LHCN-M2 (cell line): ENCODE data around the gene C16orf46. TPM values are rescaled to one million over a fixed set of nuclear protein-coding genes. Genes with fewer than 3 reads are reported as not detected.
"Not testable (repeated sequence)": the region's sequence is repeated elsewhere in the genome, so short reads cannot be mapped to it uniquely, and the experiment has no call there.

Source experiments
- DNase-seq: peaks from one replicate; pipeline ENCODE4 v3.0.0-alpha.2; 2012; ENCODE audit warnings: low read depth
- polyA plus RNA-seq: library from polyadenylated mRNA; unstranded; fragments of >200 nt; gene quantifications from one replicate; pipeline ENCODE4 v1.2.1, GENCODE V29; 2012; ENCODE audit warnings: missing spikeins
- total RNA-seq: library from RNA; depleted of rRNA; stranded (reverse); fragments of >200 nt; gene quantifications from 2 replicates; pipeline ENCODE4 v1.2.3, GENCODE V29; 2014; rRNA removed

C16orf46 gene
- total RNA-seq, result 0.58 and 0.63 TPM in 2 replicates
- polyA plus RNA-seq, result 0.06 TPM

- DNase-seq, result peak; percentile 92
Measured at GRCh38 chr16:81077076-81077940, at the start of gene C16orf46. Gene C16orf46 (minus strand): TSS chr16:81077238. CDS start chr16:81063955, 13,283 bp downstream.

DNA sequence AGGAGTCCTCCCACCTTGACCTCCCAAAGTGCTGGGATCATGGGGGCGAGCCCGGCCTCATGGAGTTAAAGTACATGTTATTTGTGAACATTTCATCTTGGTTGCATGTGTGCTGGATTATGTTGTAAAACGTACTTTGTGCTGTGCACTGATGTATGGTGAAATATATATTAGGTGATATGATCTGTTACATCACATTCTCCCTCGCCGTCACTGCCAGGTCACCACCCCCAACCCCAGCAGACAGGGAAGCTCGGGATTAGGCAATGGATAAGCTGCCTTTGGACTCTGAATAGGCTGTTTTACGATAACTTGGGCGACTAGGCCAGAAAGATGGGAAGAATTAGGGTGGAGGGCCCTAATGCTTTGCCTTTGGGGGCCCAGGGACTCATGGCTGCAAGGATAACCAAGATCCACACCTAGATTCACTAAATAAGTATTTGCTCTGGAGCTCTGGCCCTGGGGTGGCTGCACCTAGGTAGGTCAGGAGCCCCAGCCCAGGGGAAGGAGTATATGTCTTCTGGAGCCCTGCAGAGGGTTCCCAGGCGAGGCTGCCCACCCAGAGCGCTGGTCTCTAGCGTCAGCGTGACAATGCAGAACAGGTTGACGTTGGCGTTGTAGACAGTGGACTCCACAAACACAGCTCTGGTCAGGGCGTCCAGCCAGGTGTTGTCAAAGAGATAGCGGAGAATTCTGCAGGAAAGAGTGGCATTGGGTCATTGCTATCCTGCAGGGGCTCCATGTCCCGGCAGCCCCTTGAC, 46.2 kb upstream of the C16orf46 start:
- no peak for DNase-seq

- no peak for DNase-seq
Measured at GRCh38 chr16:81121474-81121990, 44.5 kb upstream of the C16orf46 start.

- DNase-seq, result no peak
Measured at GRCh38 chr16:81117436-81117835, 40.4 kb upstream of the C16orf46 start.

DNA sequence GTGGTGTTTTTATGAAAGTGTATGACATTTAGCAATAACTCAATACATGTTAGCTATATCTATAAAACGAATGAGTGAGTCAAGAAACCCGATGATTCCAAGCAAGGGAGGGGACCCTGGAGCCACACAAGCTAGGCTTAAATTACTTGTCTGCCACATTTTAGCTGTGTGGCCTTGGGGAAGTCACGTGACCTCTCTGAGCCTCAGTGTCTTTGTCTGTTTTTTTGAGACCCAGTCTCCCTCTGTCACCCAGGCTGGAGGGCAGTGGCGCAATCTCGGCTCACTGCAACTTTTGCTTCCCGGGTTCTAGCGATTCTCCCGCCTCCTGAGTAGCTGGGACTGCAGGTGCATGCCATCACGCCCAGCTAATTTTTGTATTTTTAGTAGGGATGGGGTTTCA, 39.2 kb upstream of the C16orf46 start:
- no peak for DNase-seq

- DNase-seq, result no peak
Measured at GRCh38 chr16:81112453-81112852, 35.4 kb upstream of the C16orf46 start.

- DNase-seq, result not testable (repeated sequence)
Measured at GRCh38 chr16:81109274-81109673, 32.2 kb upstream of the C16orf46 start.

DNA sequence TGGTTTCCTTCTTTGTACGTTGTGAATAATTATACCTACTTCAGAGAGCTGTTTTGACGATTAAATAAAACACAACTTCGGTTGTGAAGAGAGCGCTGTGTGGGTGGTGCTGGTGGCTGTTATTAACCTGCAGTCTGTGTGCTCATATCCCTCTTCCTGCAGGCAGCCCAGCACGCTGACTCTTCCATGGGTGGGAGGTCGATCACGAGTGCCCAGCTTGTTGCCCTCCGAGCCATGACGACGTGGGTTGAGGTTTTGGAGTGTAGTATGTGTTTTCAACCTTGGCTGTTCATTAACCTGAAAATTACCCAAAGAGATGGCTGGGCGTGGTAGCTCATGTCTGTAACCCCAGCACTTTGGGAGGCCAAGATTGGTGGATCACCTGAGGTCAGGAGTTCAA, 30.5 kb upstream of the C16orf46 start:
- no peak for DNase-seq

DNA sequence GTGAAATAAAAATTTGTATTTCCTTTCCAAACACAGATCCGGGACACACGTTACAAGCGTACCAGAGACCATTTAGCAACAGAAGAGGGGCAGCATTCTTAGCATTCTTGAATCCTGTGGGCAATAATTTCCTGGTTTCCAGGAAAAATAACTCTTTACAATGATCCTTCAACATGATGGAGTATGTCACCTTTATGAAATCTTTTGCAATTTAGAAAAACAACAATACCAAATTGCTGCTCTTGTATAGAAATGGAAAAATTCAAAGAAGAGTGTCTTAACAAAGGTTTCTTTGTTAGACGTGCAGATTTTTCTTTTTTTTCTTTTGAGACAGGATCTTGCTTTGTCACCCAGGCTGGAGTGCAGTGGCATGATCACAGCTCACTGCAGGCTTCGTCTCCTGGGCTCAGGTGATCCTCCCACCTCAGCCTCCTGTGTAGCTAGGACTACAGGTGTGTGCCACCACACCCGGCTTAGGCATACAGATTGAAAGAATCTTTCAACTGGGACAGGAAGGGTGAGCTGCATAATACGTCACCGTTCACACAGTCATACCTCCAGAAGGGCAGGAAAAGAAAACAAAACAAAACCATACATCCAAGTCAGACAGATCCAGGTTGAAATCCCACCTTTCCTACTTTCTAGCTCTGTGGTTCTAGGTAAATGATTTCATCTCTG, 29.9 kb upstream of the C16orf46 start:
- DNase-seq, result no peak

DNA sequence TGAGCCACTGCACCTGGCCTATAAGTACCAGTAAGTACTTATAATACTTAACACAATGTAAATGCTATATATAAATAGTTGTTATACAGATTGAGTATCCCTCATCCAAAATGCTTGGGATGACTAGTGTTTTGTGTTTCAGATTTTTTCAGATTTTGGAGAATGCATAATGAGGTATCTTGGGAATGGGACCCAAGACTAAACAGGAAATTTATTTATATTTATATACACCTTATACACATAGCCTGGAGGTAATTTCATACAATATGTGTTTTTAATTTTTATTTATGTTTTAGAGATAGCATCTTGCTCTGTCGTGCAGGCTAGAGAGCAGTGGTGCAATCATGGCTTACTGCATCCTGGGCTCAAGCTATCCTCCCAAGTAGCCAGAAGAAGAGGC, 28.9 kb upstream of the C16orf46 start:
- no peak for DNase-seq

- no peak for DNase-seq
Measured at GRCh38 chr16:81101702-81102101, 24.7 kb upstream of the C16orf46 start.

GRCh38 chr16:81099958-81100357, 22.9 kb upstream of the C16orf46 start:
- no peak for DNase-seq

- no peak for DNase-seq
Measured at GRCh38 chr16:81097230-81097629, 20.2 kb upstream of the C16orf46 start.

DNA sequence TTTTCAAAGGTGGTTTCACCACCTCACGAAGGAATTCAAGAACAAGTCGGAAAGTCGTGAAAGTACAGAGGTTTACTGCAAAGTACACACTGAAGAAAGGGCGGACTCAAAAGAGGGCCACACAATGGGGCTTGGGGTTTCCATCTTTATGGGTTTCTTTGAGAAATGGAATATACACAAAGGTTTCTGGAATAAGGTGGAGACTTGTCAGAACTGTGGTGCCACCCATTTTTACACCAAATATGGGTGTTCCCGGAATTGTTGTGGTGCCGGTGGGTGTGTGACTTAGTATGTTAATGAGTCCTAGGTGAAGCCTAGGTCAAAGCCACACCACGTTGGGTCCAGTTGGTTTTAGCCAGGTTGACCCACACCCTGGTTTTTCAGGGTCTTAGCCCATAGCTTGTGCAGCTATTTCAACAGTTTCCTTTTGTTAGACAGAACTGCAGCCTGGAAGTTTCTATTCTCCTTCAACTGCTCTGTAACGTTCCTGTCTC, 19.7 kb upstream of the C16orf46 start:
- DNase-seq, result no peak

DNA sequence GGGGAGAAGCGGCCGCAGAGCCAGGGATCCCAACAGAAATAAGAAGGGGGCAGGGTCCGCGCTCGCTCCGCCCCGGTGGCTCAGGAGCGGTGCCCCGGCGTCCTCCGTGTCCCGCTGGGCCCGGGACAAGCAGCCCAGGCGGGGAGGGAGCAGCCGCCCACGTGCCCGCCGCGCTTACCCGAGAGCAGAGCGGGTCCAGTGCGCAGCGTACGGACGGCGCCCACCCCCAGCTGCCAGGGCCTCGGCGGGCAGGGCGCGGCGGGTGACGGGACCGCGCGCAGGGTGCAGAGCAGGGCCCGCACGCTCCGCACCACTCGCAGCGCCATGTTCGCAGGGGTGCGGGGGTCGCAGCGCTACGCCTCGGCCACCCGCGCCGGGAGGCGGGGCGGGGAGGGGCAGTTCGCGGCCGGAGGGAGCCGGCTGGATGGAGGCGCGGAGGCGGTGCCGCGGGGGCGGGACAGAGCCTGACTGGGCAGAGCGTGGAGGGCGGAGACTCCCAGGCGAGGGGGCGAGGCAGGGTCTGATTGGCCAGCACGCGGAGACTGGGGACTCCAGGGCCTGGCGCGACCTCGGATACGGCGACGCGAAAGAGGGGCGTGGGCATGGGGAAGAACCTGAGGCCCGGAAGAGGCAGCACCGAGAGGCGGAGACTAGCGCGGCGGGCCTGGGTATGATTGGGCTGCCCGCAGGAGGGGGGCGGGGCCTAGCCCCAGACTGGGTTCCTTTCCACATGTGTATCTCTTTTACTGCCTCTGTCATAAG, 19.1 kb upstream of the C16orf46 start, which contains the start of gene GCSH:
GCSH (minus strand) TSS at position 443 of the 762 bp plus-strand sequence; CDS start at position 326, 117 bp downstream.
- peak; percentile 97 for DNase-seq

DNA sequence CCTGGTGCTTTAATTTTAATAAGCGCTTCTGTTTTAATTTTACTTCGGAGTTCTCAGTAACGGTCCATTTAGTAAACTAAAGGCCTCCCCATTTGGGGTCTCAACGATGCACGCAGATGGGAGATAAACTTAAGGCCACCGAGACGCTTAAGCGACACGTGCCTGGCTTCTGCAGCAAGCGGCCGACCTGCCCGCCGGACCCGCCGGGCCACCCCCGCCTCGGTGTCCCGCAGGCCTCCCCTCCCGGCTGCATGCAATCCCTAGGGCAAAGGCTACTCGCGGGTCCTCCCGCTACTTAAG, 18.6 kb upstream of the C16orf46 start:
- DNase-seq, result no peak

DNA sequence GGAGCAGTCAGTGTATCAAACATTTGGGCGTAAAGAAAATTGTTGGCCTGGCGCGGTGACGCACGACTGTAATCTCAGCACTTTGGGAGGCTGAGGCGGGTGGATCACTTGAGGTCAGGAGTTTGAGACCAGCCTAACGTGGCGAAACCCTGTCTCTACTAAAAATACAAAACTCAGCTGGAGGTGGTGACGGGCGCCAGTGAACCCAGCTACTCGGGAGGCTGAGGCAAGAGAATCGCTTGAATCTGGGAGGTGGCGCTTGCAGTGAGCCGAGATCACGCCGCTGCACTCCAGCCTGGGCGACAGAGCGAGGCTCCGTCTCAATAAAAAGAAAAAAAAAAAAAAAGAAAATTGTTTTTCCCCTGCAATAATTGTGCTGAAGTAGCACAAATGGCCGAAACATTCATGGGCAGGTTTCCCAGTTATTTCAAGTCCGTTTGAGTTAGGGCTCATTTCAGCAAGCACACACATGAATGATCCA, 17.8 kb upstream of the C16orf46 start:
- DNase-seq, result peak; percentile 1

- DNase-seq, result no peak
Measured at GRCh38 chr16:81088836-81089235, 11.8 kb upstream of the C16orf46 start.

- DNase-seq, result no peak
Measured at GRCh38 chr16:81081014-81081413, 4.0 kb upstream of the C16orf46 start.

- no peak for DNase-seq
Measured at GRCh38 chr16:81080233-81080632, 3.2 kb upstream of the C16orf46 start.

DNA sequence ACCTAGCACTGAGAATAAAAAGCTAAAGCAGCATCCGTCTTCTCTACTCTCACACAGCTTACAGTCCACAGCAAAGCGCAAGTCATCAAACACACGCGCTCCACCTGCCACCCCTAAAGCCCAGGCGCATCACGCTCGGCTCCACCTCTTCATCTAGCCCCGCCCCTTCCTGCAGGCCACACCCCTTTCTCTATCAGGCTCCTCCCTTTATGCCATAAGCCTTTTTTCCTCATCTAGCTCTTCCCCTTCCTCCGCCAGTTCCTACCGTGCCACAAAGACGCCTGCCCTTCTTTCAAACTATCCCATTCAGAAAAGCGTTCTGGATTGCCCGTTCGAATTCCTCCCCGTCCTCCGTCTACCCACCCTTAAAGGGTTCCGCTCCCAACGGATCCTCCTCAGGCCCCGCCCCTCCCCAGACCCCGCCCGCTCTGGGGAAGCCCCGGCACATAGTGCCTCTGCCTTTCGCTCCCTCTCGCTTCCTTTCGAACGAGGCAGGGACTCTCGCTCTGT, 417 bp downstream of the C16orf46 start:
- peak; percentile 80 for DNase-seq
